ENCODE measurements around the gene AP3S1.

- TF ChIP-seq CTCF (IDR thresholded peaks at IDR 0.05) (no peak), POLR2A (IDR thresholded peaks at IDR 0.05) (no peak)
Measured at GRCh38 chr5:115858396-115858795, 16.7 kb downstream of the AP3S1 start.

Data from uterus (tissue), 2 donors.